GM21786 (cell line): Measurements from ENCODE around the gene TTC21B.

Experiments
- ATAC-seq: cut with Tn5 transposase; IDR thresholded peaks from one replicate; pipeline ENCODE4 v1.9.1; 2021; ENCODE audit not compliant: unreplicated experiment

The TTC21B gene

DNA sequence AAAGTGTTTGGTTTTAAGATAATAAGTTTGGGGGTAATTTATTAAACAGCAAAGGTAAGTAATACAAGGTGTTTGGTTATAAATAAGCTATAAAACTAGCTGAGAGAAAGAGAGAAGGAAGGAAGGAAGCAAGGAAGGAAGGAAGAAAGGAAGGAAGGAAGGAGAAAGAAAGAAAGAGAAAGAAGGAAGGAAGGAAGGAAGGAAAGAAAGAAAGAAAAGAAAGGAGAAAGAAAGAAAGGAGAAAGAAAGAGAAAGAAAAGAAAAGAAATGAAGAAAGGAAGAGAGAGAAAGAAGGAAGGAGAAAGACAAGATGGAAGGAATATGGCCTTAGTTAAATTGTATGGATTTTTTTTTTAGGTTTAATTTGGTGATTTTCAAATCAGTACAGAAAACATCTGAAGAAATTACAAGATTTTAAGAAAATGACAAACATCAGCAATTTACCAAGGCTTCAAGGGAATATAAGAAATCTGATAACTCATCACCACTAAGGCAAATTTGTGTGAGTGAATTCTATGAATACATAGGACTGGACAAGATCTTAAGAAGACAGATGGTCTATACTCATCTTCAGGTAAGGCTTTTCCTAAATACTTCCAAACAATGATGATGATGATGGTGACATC lies 113.1 kb downstream of the TTC21B start:
- ATAC-seq: no peak

DNA sequence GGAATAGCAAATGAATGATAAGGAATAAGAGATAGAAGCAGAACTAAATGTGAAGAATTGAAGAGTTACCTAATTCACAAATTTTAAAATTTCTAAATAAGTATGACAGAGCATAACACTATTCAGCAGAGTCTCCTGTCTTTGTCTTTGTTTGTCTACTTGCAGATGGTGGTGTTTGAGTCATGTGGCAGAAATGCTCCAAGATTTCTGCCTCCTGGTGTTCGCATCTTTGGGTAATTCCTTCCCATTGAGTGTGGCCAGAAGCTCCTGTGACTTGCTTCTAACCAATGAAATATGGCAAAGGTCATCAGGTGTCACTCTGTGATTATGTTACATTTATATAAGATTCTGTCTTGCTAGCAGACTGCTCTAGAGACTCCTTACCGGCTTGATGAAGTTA lies 114.0 kb downstream of the TTC21B start:
- no peak for ATAC-seq

DNA sequence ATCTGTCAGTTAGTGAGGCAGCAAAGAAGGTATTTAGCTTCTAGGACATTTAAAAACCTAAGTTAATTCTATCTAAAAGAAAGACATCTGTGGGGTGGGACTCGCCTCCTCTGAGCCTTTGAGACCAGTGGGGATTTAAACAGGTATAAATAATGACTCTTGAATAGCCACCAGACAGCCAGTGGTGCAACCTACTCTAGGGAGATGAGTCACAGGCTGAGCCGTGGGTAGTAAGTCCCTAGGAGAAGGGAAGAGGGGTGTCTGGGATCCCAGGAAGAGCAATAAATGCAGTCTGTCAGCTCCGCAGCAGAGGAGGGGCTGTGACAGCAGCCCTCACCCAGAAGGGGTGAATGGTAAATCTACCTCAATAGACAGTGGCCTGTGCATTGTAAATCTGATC lies 116.5 kb downstream of the TTC21B start:
- ATAC-seq: no peak

DNA sequence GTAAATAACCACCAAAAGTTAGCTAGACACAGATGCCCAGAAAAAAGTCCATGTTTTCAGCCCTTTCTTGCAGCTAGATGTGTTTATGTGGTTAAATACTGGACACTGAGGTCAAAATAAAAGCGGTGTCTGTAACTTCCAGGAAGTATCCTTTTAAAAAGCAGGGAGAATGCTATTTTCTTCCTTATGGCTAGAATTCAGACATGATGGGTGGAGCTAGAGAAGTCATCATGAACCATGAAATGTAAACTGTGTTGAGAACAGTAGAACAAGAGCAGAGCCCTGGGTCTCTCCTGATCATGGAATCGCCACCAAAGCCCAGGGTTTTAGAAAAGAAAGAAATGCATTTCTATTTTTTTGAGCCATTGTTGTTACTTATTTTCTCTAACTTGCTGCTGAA lies 118.2 kb downstream of the TTC21B start:
- ATAC-seq: no peak

DNA sequence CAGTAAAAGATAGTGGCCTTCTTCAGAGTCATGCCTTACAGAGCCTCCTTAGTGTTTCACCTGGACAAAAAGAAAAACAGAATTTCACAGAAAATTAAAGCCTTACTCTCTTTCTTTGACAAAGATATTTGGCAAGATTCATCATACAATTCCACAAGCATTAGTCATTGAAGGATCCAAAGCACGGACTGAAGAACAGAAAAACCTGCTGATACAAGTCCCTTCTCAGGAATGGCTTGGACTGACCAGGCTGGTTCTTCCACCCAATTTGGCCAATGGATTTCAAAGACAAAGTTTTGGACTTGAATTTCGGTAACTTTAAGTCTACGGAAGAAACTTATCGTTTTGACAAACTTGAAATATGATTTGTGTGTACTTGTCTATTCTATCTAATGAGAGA lies 120.4 kb downstream of the TTC21B start:
- no peak for ATAC-seq

DNA sequence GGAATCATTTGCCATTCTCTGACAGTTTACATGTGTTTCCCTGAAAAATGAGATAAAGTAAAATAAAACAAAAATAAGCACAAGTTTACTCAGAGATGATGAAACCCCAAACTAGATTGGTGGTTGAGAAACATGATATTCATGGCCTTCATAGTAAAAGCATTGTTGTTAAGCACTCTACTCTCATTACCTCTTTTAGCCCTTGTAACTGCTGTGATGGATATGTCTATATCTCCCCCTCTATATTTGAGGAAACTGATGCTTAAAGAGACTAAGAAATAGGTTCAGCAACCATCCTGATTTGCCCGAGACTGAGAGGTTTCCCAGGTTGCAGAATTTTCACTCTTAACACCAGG lies 125.7 kb downstream of the TTC21B start:
- ATAC-seq: no peak

DNA sequence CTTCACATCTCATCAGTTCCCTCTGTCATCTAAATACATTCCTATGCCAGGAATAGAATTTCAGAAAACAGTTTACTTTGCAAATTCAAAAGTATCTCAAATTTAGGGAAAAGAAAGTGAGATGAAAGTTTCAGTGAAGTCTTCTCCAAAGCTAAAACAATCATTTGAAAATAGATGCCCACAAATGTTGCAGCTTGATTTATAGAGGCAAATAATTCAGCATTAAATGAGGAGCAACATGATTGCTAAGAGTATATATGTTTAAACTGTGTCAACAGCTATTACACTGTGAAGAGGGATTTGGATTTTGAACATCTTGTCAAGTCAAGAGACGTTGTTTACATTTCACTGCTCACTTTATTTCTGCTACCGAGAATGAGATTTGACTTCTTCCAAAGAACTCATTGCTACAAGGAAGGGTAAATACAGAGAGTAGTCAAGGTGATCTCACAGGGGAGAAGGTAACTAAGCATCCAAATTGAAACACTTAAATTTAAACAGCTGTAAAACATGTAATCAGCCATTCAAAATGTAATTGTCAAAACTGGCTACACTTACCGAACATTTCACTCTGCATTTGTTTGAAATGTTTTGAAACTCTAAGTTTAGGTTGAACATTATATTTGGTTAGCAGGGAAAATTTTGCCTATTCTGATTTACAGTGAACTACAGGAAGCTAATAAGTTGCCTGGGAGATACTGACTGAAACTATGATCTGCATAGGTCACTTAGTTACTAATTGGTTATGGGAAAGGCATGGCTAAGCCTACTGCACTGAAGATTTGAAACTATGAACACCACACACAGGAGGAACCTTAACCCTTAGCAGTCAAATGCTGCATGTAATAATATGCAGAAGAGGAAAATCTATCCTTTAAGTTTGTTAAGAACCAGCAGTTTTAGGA lies 126.3 kb downstream of the TTC21B start:
- ATAC-seq: peak; percentile 75

DNA sequence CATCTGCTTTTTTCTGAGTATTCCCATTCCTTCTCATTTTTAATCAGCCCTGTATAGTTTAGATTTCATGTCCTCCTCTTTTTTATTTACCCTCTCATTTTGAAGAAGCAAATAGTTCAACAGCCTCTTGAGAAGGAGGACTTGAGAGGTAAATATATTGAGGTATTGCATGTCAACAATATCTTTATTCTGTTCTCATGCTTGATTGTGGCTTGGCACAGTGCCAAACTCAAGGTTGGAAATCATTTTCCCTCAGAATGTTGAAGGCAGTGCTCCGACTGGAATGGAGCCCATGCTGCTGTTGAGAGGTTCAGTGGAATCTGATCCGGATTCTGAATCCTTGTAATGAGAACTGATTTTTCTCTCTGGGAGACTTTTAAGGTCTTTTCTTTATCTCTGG lies 128.5 kb downstream of the TTC21B start:
- no peak for ATAC-seq
